Measurements from ENCODE around the gene MTR. TPM values are rescaled to one million over a fixed set of nuclear protein-coding genes. Genes with fewer than 3 reads are reported as not detected.
"Not testable (repeated sequence)": the region's sequence is repeated elsewhere in the genome, so short reads cannot be mapped to it uniquely, and the experiment has no call there.

Gene MTR
- total RNA-seq, 1 donor from 2014 or later, result 35.7 TPM

GRCh38 chr1:236896716-236897115 is 101.6 kb downstream of the MTR start:
- DNase-seq, result no peak
- intact Hi-C loops (cut with DNase I), result no loop called here
- H3K27ac ChIP-seq, result no peak overlapping the region
- TF ChIP-seq, protein P1, sequence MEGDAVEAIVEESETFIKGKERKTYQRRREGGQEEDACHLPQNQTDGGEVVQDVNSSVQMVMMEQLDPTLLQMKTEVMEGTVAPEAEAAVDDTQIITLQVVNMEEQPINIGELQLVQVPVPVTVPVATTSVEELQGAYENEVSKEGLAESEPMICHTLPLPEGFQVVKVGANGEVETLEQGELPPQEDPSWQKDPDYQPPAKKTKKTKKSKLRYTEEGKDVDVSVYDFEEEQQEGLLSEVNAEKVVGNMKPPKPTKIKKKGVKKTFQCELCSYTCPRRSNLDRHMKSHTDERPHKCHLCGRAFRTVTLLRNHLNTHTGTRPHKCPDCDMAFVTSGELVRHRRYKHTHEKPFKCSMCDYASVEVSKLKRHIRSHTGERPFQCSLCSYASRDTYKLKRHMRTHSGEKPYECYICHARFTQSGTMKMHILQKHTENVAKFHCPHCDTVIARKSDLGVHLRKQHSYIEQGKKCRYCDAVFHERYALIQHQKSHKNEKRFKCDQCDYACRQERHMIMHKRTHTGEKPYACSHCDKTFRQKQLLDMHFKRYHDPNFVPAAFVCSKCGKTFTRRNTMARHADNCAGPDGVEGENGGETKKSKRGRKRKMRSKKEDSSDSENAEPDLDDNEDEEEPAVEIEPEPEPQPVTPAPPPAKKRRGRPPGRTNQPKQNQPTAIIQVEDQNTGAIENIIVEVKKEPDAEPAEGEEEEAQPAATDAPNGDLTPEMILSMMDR (IDR thresholded peaks at IDR 0.05), result no peak
- H3K4me1 ChIP-seq, result no peaks in the 10 kb centered on the region
- H3K9me3 ChIP-seq, result no peaks in the 10 kb centered on the region
- peaks cover 77% of the 10 kb centered on the region for H3K36me3 ChIP-seq
- H3K27me3 ChIP-seq (ENCODE audit: low read depth), result no peaks in the 10 kb centered on the region
- no peak overlapping the region for H3K4me3 ChIP-seq
- no peak for ATAC-seq

- Histone ChIP-seq H3K27me3 (ENCODE audit: low read depth) (no peaks in the 10 kb centered on the region), H3K4me1 (no peaks in the 10 kb centered on the region), H3K9me3 (no peaks in the 10 kb centered on the region), H3K4me3 (no peak overlapping the region), H3K36me3 (no peaks in the 10 kb centered on the region), H3K27ac (no peak overlapping the region)
- no peak for ATAC-seq
- intact Hi-C loops (cut with DNase I), result no loop called here
- no peak for DNase-seq
- TF ChIP-seq, protein P1 (IDR thresholded peaks at IDR 0.05), result no peak
Measured at GRCh38 chr1:236904892-236905741, 110.0 kb downstream of the MTR start.

DNA sequence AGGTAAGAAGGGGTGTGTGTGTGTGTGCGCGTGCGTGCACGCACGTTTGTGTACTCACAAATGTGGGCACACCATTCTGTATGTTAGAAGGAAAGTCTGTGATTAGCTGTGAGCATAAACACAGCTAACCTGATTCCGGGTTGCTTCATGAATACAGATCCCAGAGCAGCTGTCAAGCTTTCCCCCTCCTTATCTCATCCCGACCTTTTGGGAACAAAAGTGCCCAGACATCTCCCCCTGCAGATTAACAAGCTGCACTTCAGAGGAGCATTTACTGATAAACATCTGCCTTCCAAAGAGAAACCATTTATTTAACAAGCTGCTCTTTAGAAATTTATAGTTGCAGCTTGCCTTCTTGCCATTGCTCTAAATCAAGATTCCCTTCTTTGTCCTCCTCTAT is 112.1 kb downstream of the MTR start:
- H3K4me1 ChIP-seq, result no peaks in the 10 kb centered on the region
- TF ChIP-seq, protein P1 (IDR thresholded peaks at IDR 0.05), result no peak
- intact Hi-C loops (cut with DNase I), result no loop called here
- no peaks in the 10 kb centered on the region for H3K9me3 ChIP-seq
- H3K27me3 ChIP-seq (ENCODE audit: low read depth), result no peaks in the 10 kb centered on the region
- H3K36me3 ChIP-seq, result no peaks in the 10 kb centered on the region
- ATAC-seq, result no peak
- H3K4me3 ChIP-seq, result no peak overlapping the region
- no peak overlapping the region for H3K27ac ChIP-seq
- DNase-seq, result no peak

DNA sequence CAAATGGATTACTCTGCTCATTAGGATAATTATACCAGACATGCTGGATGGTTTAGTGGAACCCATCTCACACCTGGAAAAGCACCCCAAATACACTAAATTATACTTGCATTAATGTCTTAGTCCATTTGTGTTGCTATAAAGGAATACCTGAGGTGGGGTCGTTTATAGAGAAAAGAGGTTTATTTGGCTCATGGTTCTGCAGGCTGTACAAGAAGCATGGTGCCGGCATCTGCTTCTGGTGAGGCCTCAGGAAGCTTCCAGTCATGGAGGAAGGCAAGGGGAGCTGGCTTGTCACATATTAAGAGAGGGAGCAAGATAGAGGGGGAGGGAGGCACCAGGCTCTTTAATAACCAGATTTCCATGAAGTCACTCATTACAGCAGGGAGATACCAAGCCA is 113.6 kb downstream of the MTR start:
- Histone ChIP-seq H3K9me3 (no peaks in the 10 kb centered on the region), H3K36me3 (no peaks in the 10 kb centered on the region), H3K27ac (no peak overlapping the region), H3K27me3 (ENCODE audit: low read depth) (no peaks in the 10 kb centered on the region), H3K4me1 (no peaks in the 10 kb centered on the region), H3K4me3 (no peak overlapping the region)
- intact Hi-C loops (cut with DNase I), result no loop called here
- TF ChIP-seq, protein P1 (IDR thresholded peaks at IDR 0.05), result no peak
- ATAC-seq, result no peak
- no peak for DNase-seq

GRCh38 chr1:236911047-236911446 is 116.0 kb downstream of the MTR start:
- intact Hi-C loops (cut with DNase I); ATAC-seq; H3K4me1 ChIP-seq; H3K36me3 ChIP-seq; H3K27me3 ChIP-seq (ENCODE audit: low read depth); H3K9me3 ChIP-seq; H3K27ac ChIP-seq; DNase-seq; H3K4me3 ChIP-seq: not testable (repeated sequence)

DNA sequence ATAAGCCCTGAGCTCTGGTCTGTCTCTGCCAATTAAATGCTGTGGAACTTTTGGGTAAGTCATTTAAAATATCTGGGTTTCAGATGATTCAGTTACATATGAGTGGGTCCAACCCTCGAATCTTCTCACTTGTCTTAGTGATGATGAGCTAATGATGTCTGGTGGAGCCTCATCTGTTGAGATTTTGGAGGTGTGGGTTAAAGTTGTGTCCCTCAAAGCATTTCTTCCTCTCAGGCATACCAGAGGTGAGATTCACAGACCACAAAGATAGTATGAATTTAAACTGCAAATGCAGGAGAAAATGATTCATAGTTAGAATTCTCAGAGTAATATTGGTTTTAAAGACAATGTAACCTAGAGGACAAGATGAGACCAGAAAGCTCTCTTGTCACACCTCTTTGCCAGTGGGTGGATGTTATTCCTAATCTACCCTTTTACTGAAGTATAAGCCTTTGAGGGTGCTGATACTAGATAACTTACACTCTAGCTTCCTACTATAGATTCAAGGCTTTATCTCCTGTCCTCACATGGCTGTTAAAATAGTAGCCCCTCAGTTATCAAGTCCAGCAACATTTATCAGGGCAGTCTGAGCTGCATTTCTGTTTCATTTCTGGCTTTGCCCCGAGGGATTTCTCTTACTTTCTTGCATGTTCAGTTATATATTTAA is 118.4 kb downstream of the MTR start:
- Histone ChIP-seq H3K9me3 (peaks cover 12% of the 10 kb centered on the region), H3K4me3 (no peak overlapping the region), H3K4me1 (no peaks in the 10 kb centered on the region), H3K27ac (no peak overlapping the region), H3K27me3 (ENCODE audit: low read depth) (no peaks in the 10 kb centered on the region), H3K36me3 (no peaks in the 10 kb centered on the region)
- DNase-seq (no peak), ATAC-seq (no peak)
- intact Hi-C loops (cut with DNase I), result no loop called here
- TF ChIP-seq, protein P1 (IDR thresholded peaks at IDR 0.05), result no peak
